GM23338 (cell line): ENCODE measurements around the gene PGBD5. TPM values are rescaled to one million over a fixed set of nuclear protein-coding genes. Genes with fewer than 3 reads are reported as not detected.

Experiments
- ATAC-seq: fragments of 200-7000 bp; cut with Tn5 transposase; 3 replicates; pipeline ENCODE4 v1.9.1; 2020
- DNase-seq: peaks from one replicate; pipeline ENCODE4 v3.0.0-alpha.2; 2015; ENCODE audit warnings: low spot score
- H2AFZ ChIP-seq: fragments of 200-600 bp; sonication (generic); 2 replicates; pipeline ENCODE4 v1.8.0; 2016; ENCODE audit warnings: antibody characterized with exemption, mild to moderate bottlenecking, moderate library complexity
- H3F3A ChIP-seq: fragments of 200-600 bp; sonication (generic); replicated peaks from 2 replicates; pipeline ENCODE4 v1.8.0; 2017; ENCODE audit warnings: antibody characterized with exemption, mixed run types, low read depth
- H3K27ac ChIP-seq: fragments of 200-600 bp; sonication (generic); 2 replicates; pipeline ENCODE4 v1.6.1; 2016; ENCODE audit warnings: low read depth
- H3K27me3 ChIP-seq: fragments of 200-600 bp; sonication (generic); 2 replicates; pipeline ENCODE4 v1.8.0; 2016; ENCODE audit warnings: mild to moderate bottlenecking, mixed run types, moderate library complexity; ENCODE audit not compliant: insufficient read depth
- H3K36me3 ChIP-seq: fragments of 200-600 bp; sonication (generic); 2 replicates; pipeline ENCODE4 v1.8.0; 2016; ENCODE audit warnings: mild to moderate bottlenecking; ENCODE audit not compliant: insufficient read depth
- H3K4me1 ChIP-seq: fragments of 200-600 bp; sonication (generic); 2 replicates; pipeline ENCODE4 v1.8.0; 2016; ENCODE audit warnings: mild to moderate bottlenecking, moderate library complexity; ENCODE audit not compliant: insufficient read depth
- H3K4me2 ChIP-seq: fragments of 200-600 bp; sonication (generic); 2 replicates; pipeline ENCODE4 v1.7.1; 2017; ENCODE audit warnings: mixed run types
- H3K4me3 ChIP-seq: fragments of 200-600 bp; sonication (generic); 2 replicates; pipeline ENCODE4 v1.6.1; 2016; ENCODE audit warnings: mixed run types
- H3K79me2 ChIP-seq: fragments of 200-600 bp; sonication (generic); replicated peaks from 2 replicates; pipeline ENCODE4 v1.8.0; 2017; ENCODE audit warnings: mild to moderate bottlenecking; ENCODE audit not compliant: insufficient read depth
- H3K9me2 ChIP-seq: fragments of 200-600 bp; sonication (generic); 2 replicates; pipeline ENCODE4 v1.8.0; 2017; ENCODE audit not compliant: insufficient read depth
- H4K20me1 ChIP-seq: fragments of 200-600 bp; sonication (generic); replicated peaks from 2 replicates; pipeline ENCODE4 v1.8.0; 2017; ENCODE audit warnings: mild to moderate bottlenecking; ENCODE audit not compliant: insufficient read depth
- H3K27ac Mint-ChIP-seq: 2 replicates; pipeline ENCODE4 v1.8.0; 2020; ENCODE audit warnings: inconsistent platforms, mild to moderate bottlenecking, moderate library complexity, mixed read lengths
- H3K27me3 Mint-ChIP-seq: 3 replicates; pipeline ENCODE4 v1.8.0; 2022; ENCODE audit warnings: low read depth, mild to moderate bottlenecking, moderate library complexity, mixed read lengths, inconsistent platforms; ENCODE audit not compliant: insufficient read depth, poor library complexity
- H3K36me3 Mint-ChIP-seq: 3 replicates; pipeline ENCODE4 v1.8.0; 2021; ENCODE audit warnings: low read depth, mild to moderate bottlenecking, inconsistent platforms, moderate library complexity, mixed read lengths
- H3K4me1 Mint-ChIP-seq: 3 replicates; pipeline ENCODE4 v1.8.0; 2020; ENCODE audit warnings: mild to moderate bottlenecking, inconsistent platforms, mixed read lengths
- H3K4me3 Mint-ChIP-seq: 3 replicates; pipeline ENCODE4 v1.8.0; 2021; ENCODE audit warnings: moderate library complexity, mild to moderate bottlenecking, inconsistent platforms, mixed read lengths
- H3K9me3 Mint-ChIP-seq: 3 replicates; pipeline ENCODE4 v1.8.0; 2020; ENCODE audit warnings: moderate library complexity, mild to moderate bottlenecking, inconsistent platforms, mixed read lengths
- CREB1 ChIP-seq: fragments of 250-450 bp; sonication (Bioruptor Pico); IDR thresholded peaks from 2 replicates; pipeline ENCODE4 v1.5.0; 2020; ENCODE audit warnings: low read depth, mild to moderate bottlenecking, moderate library complexity
- EZH2 ChIP-seq: fragments of 200-600 bp; sonication (generic); IDR thresholded peaks from one replicate; pipeline ENCODE4 v1.8.0; 2017; ENCODE audit warnings: antibody characterized with exemption, mild to moderate bottlenecking, low read depth; ENCODE audit not compliant: unreplicated experiment
- NANOG ChIP-seq: IDR thresholded peaks from 2 replicates; pipeline ENCODE4 v1.6.1; 2016; ENCODE audit warnings: antibody characterized with exemption, borderline replicate concordance
- POLR2AphosphoS5 ChIP-seq: IDR thresholded peaks from 2 replicates; pipeline ENCODE4 v1.6.1; 2016; ENCODE audit warnings: antibody characterized with exemption, low read depth
- STAT1 ChIP-seq: IDR thresholded peaks from one replicate; pipeline ENCODE4 v1.6.1; 2016; ENCODE audit warnings: antibody characterized with exemption; ENCODE audit not compliant: unreplicated experiment
- ZNF114 ChIP-seq: fragments of 250-450 bp; sonication (Bioruptor Pico); IDR thresholded peaks from 2 replicates; pipeline ENCODE4 v1.5.0; 2020; ENCODE audit warnings: mild to moderate bottlenecking, moderate library complexity
- polyA plus RNA-seq: library from polyadenylated mRNA; unstranded; fragments of >200 nt; fragmentation: Nextera tagmentation; extraction: Ambion mirVana; gene quantifications from 2 replicates; pipeline ENCODE4 v1.2.1, GENCODE V29; 2016
- total RNA-seq: library from RNA; depleted of rRNA; stranded (reverse); fragments of >200 nt; shearing (Covaris generic); gene quantifications from 2 replicates; pipeline ENCODE4 v1.2.3, GENCODE V29; 2014
- TF ChIP-seq, protein P1 (sequence below), 2 experiments: fragments of 200-600 bp in 1 of 2; sonication (generic) in 1 of 2; conservative IDR thresholded peaks; 2 replicates each; pipeline versions ENCODE4 v1.5.1 to v1.6.1; 2016 to 2017; ENCODE audit warnings: antibody characterized with exemption in 2 of 2, low read depth in 2 of 2, mild to moderate bottlenecking in 2 of 2, moderate library complexity in 1 of 2
- TF ChIP-seq, protein P2 (sequence below): IDR thresholded peaks from one replicate; pipeline ENCODE4 v1.6.1; 2018; ENCODE audit warnings: antibody characterized with exemption; ENCODE audit not compliant: unreplicated experiment
- TF ChIP-seq, protein P3 (sequence below): fragments of 250-450 bp; sonication (Bioruptor Pico); IDR thresholded peaks from 2 replicates; pipeline ENCODE4 v1.5.0; 2020; ENCODE audit warnings: mild to moderate bottlenecking, moderate library complexity

The PGBD5 gene
- total and polyA plus RNA-seq, 2 experiments from 2014 or later: 3.4 to 16.6 TPM

DNA sequence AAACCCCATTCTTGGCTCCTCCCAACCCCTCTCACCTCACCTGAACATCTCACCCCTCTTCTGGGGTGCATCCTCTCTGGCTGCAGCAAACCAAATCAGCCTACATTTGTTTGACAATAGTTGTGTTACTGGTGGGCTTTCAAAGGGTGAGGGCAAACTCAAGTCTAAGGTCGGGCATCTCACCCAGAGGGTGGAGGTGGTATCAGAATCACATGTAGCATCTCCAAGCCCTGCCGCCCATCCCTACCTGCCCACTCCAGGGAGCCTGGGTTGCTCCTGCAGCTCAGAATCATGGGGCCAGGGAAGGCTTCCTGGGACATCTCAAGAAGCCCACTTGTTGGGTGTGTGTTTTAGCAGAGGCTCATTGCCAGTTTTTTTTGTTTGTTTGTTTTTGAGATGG, 35.8 kb downstream of the PGBD5 start (continued):
- TF ChIP-seq, protein P1, sequence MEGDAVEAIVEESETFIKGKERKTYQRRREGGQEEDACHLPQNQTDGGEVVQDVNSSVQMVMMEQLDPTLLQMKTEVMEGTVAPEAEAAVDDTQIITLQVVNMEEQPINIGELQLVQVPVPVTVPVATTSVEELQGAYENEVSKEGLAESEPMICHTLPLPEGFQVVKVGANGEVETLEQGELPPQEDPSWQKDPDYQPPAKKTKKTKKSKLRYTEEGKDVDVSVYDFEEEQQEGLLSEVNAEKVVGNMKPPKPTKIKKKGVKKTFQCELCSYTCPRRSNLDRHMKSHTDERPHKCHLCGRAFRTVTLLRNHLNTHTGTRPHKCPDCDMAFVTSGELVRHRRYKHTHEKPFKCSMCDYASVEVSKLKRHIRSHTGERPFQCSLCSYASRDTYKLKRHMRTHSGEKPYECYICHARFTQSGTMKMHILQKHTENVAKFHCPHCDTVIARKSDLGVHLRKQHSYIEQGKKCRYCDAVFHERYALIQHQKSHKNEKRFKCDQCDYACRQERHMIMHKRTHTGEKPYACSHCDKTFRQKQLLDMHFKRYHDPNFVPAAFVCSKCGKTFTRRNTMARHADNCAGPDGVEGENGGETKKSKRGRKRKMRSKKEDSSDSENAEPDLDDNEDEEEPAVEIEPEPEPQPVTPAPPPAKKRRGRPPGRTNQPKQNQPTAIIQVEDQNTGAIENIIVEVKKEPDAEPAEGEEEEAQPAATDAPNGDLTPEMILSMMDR (conservative IDR thresholded peaks at IDR 0.05; ENCODE audit: low read depth in 2 of 2): no peak

DNA sequence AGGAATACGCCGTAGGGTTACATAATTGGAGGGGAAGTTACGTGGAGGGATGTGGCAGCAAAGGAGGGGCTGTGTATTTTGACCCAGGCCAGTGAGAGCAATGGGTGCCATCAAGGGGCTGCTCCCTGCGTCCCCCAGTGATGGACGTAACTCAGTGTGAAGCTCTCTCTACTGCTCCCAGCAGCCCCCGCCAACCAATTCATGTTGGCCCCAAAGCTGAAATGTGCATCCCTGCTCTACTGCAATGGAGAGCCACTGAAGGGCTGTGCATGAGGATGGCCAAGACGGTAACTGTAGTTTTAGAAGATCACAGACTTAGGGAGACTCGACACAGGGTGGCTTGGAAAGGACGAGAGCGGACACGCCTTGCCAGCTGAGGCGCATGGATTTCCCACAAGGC, 38.3 kb downstream of the PGBD5 start:
- H3K9me2 ChIP-seq: no peaks in the 10 kb centered on the region
- H3K36me3 Mint-ChIP-seq: no peaks in the 10 kb centered on the region
- no peak overlapping the region for H3K27ac ChIP-seq
- peaks cover 41% of the 10 kb centered on the region for H3K79me2 ChIP-seq
- H3K36me3 ChIP-seq: no peaks in the 10 kb centered on the region
- H3K4me3 ChIP-seq: no peak overlapping the region
- H3K27me3 ChIP-seq: no peaks in the 10 kb centered on the region
- H3F3A ChIP-seq: no peaks in the 10 kb centered on the region
- DNase-seq (no peak), ATAC-seq (no peak)
- TF ChIP-seq EZH2 (no peak), STAT1 (no peak)
- TF ChIP-seq, protein P2, sequence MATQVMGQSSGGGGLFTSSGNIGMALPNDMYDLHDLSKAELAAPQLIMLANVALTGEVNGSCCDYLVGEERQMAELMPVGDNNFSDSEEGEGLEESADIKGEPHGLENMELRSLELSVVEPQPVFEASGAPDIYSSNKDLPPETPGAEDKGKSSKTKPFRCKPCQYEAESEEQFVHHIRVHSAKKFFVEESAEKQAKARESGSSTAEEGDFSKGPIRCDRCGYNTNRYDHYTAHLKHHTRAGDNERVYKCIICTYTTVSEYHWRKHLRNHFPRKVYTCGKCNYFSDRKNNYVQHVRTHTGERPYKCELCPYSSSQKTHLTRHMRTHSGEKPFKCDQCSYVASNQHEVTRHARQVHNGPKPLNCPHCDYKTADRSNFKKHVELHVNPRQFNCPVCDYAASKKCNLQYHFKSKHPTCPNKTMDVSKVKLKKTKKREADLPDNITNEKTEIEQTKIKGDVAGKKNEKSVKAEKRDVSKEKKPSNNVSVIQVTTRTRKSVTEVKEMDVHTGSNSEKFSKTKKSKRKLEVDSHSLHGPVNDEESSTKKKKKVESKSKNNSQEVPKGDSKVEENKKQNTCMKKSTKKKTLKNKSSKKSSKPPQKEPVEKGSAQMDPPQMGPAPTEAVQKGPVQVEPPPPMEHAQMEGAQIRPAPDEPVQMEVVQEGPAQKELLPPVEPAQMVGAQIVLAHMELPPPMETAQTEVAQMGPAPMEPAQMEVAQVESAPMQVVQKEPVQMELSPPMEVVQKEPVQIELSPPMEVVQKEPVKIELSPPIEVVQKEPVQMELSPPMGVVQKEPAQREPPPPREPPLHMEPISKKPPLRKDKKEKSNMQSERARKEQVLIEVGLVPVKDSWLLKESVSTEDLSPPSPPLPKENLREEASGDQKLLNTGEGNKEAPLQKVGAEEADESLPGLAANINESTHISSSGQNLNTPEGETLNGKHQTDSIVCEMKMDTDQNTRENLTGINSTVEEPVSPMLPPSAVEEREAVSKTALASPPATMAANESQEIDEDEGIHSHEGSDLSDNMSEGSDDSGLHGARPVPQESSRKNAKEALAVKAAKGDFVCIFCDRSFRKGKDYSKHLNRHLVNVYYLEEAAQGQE: no peak
- no peak overlapping the region for H3K4me3 Mint-ChIP-seq
- H3K27me3 Mint-ChIP-seq: peaks cover 2% of the 10 kb centered on the region
- no peak overlapping the region for H3K27ac Mint-ChIP-seq
- H3K9me3 Mint-ChIP-seq: no peaks in the 10 kb centered on the region
- no peak overlapping the region for H2AFZ ChIP-seq
- peaks cover 42% of the 10 kb centered on the region for H3K4me1 Mint-ChIP-seq
- H4K20me1 ChIP-seq: peaks cover 10% of the 10 kb centered on the region; the same call in 1 of the 2 replicates
- H3K4me1 ChIP-seq: peaks cover 21% of the 10 kb centered on the region
- no peak overlapping the region for H3K4me2 ChIP-seq

DNA sequence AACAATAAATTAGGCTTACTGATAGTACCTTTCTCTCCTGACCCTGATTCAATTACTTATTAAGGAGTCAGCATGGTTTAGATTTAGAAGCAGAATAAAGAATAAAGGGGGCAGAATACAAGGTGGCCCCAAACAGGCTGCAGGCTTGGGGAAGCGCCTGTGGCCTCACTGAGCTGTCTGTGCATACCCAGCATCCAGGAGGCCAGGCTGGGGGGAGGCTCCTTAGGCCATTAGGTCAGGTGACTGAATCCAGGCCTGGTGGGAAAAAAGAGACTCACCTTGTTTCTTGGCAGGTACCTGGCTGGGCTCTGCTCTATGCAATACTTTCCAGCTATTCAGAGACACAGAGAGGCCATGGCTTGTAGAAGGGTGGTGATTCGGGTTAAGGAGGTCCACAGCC, 38.8 kb downstream of the PGBD5 start:
- no peak overlapping the region for H3K27ac ChIP-seq
- no peak overlapping the region for H3K4me3 Mint-ChIP-seq
- H3K27me3 Mint-ChIP-seq: peaks cover 2% of the 10 kb centered on the region
- no peaks in the 10 kb centered on the region for H3F3A ChIP-seq
- no peak overlapping the region for H3K4me3 ChIP-seq
- DNase-seq: no peak
- no peak for ATAC-seq
- peaks cover 7% of the 10 kb centered on the region; the same call in 1 of the 2 replicates for H4K20me1 ChIP-seq
- H2AFZ ChIP-seq: no peak overlapping the region
- no peaks in the 10 kb centered on the region for H3K9me2 ChIP-seq
- peaks cover 43% of the 10 kb centered on the region for H3K4me1 Mint-ChIP-seq
- peak overlapping the region; percentile 63; the same call in 1 of the 2 replicates for H3K27ac Mint-ChIP-seq
- no peaks in the 10 kb centered on the region for H3K36me3 ChIP-seq
- H3K4me1 ChIP-seq: peaks cover 21% of the 10 kb centered on the region
- peaks cover 36% of the 10 kb centered on the region for H3K79me2 ChIP-seq
- H3K4me2 ChIP-seq: no peak overlapping the region
- H3K36me3 Mint-ChIP-seq: no peaks in the 10 kb centered on the region
- no peaks in the 10 kb centered on the region for H3K27me3 ChIP-seq
- H3K9me3 Mint-ChIP-seq: no peaks in the 10 kb centered on the region
- TF ChIP-seq POLR2AphosphoS5 (no peak), STAT1 (no peak), ZNF114 (CRISPR knock-in tag) (no peak), CREB1 (CRISPR knock-in tag) (no peak), NANOG (no peak)
- TF ChIP-seq, protein P3, sequence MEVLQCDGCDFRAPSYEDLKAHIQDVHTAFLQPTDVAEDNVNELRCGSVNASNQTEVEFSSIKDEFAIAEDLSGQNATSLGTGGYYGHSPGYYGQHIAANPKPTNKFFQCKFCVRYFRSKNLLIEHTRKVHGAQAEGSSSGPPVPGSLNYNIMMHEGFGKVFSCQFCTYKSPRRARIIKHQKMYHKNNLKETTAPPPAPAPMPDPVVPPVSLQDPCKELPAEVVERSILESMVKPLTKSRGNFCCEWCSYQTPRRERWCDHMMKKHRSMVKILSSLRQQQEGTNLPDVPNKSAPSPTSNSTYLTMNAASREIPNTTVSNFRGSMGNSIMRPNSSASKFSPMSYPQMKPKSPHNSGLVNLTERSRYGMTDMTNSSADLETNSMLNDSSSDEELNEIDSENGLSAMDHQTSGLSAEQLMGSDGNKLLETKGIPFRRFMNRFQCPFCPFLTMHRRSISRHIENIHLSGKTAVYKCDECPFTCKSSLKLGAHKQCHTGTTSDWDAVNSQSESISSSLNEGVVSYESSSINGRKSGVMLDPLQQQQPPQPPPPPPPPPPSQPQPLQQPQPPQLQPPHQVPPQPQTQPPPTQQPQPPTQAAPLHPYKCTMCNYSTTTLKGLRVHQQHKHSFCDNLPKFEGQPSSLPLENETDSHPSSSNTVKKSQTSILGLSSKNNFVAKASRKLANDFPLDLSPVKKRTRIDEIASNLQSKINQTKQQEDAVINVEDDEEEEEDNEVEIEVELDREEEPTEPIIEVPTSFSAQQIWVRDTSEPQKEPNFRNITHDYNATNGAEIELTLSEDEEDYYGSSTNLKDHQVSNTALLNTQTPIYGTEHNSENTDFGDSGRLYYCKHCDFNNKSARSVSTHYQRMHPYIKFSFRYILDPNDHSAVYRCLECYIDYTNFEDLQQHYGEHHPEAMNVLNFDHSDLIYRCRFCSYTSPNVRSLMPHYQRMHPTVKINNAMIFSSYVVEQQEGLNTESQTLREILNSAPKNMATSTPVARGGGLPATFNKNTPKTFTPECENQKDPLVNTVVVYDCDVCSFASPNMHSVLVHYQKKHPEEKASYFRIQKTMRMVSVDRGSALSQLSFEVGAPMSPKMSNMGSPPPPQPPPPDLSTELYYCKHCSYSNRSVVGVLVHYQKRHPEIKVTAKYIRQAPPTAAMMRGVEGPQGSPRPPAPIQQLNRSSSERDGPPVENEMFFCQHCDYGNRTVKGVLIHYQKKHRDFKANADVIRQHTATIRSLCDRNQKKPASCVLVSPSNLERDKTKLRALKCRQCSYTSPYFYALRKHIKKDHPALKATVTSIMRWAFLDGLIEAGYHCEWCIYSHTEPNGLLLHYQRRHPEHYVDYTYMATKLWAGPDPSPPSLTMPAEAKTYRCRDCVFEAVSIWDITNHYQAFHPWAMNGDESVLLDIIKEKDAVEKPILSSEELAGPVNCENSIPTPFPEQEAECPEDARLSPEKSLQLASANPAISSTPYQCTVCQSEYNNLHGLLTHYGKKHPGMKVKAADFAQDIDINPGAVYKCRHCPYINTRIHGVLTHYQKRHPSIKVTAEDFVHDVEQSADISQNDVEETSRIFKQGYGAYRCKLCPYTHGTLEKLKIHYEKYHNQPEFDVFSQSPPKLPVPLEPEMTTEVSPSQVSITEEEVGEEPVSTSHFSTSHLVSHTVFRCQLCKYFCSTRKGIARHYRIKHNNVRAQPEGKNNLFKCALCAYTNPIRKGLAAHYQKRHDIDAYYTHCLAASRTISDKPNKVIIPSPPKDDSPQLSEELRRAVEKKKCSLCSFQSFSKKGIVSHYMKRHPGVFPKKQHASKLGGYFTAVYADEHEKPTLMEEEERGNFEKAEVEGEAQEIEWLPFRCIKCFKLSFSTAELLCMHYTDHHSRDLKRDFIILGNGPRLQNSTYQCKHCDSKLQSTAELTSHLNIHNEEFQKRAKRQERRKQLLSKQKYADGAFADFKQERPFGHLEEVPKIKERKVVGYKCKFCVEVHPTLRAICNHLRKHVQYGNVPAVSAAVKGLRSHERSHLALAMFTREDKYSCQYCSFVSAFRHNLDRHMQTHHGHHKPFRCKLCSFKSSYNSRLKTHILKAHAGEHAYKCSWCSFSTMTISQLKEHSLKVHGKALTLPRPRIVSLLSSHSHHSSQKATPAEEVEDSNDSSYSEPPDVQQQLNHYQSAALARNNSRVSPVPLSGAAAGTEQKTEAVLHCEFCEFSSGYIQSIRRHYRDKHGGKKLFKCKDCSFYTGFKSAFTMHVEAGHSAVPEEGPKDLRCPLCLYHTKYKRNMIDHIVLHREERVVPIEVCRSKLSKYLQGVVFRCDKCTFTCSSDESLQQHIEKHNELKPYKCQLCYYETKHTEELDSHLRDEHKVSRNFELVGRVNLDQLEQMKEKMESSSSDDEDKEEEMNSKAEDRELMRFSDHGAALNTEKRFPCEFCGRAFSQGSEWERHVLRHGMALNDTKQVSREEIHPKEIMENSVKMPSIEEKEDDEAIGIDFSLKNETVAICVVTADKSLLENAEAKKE (CRISPR knock-in tag): no peak
